ENCODE results near the gene TPGS1.

- no peak for TF ChIP-seq CTCF (IDR thresholded peaks at IDR 0.05)
- no peak for TF ChIP-seq POLR2A (IDR thresholded peaks at IDR 0.05)
Measured at GRCh38 chr19:547117-547516, 39.8 kb downstream of the TPGS1 start.
